GM06990 (cell line): ENCODE measurements around the gene BCAP31.
A peak's percentile ranks its signal among the peaks of the same experiment; 100 is the strongest.
"Not testable (repeated sequence)": the region's sequence is repeated elsewhere in the genome, so short reads cannot be mapped to it uniquely, and the experiment has no call there.

Source experiments
- DNase-seq: peaks from one replicate; pipeline ENCODE4 v3.0.0-alpha.2; 2011; ENCODE audit not compliant: insufficient read length; ENCODE audit errors: extremely low read depth
- H3K27me3 ChIP-seq: replicated peaks from 2 replicates; pipeline ENCODE4 v1.6.0; 2011; ENCODE audit warnings: low read length; ENCODE audit not compliant: control insufficient read depth, insufficient read depth
- H3K36me3 ChIP-seq: 2 replicates; pipeline ENCODE4 v1.5.1; 2011; ENCODE audit warnings: low read length; ENCODE audit not compliant: control insufficient read depth, insufficient read depth
- H3K4me3 ChIP-seq: replicated peaks from 2 replicates; pipeline ENCODE4 v1.5.1; 2011; ENCODE audit warnings: low read depth, mild to moderate bottlenecking, control low read depth, low read length
- CTCF ChIP-seq: IDR thresholded peaks from 2 replicates; pipeline ENCODE4 v1.5.1; 2011; ENCODE audit warnings: low read length, control low read depth, mild to moderate bottlenecking, inconsistent platforms; ENCODE audit not compliant: insufficient read depth, poor library complexity, severe bottlenecking

Gene BCAP31

DNA sequence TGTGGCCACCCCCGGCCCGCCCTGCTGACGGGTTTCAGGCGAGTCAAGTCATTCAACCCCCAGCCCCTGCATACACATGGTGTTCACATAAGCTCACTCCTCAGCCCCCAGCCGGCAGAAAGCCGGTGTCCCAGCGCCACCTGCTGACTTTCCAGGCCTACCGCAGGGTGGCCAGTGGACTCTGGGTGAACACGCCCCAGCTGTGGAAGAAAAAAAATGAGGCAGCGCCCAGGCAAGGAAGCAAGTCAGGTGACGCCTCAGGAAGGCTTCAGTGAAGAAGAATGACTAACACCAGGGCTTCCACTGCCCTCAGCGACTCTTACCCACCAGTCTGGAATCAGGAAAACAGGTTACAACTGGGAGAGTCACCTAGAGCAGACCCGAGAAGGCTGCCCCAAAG lies 15.8 kb downstream of the BCAP31 start:
- Histone ChIP-seq H3K36me3 (no peaks in the 10 kb centered on the region; the same call in none of the 2 replicates), H3K27me3 (no peaks in the 10 kb centered on the region), H3K4me3 (no peak overlapping the region)
- no peak for DNase-seq
- peak; percentile 57 for TF ChIP-seq CTCF

DNA sequence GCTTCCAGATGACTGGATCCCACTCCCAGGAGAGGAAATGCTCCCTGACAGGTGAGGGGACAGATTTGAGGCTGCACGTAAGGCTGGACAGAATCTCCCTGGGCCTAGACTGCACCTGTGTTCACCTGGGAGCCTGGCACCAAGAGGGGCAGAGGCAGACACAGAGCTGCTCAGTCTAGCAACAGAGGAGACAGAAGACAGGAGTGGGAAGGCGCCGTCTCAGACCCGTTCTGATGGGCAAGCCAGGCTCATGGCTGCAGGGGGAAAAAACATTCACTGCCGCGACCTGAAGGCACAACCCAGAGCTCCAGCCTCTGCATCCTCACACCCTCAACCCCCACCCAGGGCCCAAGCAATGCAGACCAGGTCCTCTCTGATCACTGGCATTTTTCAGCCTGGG lies 16.8 kb downstream of the BCAP31 start:
- no peak for TF ChIP-seq CTCF
- no peaks in the 10 kb centered on the region for H3K27me3 ChIP-seq
- no peak overlapping the region for H3K4me3 ChIP-seq
- no peaks in the 10 kb centered on the region; the same call in none of the 2 replicates for H3K36me3 ChIP-seq
- no peak for DNase-seq

- DNase-seq = no peak
- no peak overlapping the region for H3K4me3 ChIP-seq
- TF ChIP-seq CTCF = no peak
- H3K36me3 ChIP-seq = no peaks in the 10 kb centered on the region; the same call in none of the 2 replicates
- H3K27me3 ChIP-seq = no peaks in the 10 kb centered on the region
Measured at GRCh38 chrX:153706799-153707198, 17.4 kb downstream of the BCAP31 start.

DNA sequence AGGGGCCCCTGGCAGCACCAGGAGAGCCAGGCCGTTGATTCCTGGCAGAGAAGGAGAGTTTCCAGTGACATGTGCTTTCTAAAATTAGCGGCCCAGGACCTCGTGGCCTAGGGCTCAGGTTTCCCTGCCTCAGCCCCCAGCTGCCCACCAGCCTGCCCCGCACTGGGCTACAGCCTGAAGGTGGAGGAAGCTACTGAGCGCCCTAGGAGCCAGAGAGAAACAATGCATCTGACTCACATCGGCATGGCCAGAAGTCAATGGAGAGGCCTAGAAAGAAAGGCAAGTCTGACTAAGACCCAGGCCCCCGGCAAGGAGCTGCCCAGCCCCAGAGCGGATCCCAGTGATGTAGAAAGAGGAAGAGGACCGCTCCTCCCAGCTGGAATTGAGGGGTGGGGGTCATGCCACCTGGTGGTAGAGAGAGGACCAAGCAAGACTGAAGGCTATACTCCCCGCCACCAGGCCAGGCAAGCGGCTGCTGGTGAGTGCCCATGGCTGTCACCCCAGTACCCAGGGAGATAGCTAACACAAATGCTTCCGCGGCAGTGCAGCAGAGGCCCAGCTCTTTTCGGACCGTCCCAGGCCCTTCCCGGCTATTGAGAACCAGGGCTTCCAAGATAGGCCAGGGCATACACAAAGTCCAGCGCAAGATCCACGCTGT lies 18.7 kb downstream of the BCAP31 start:
- H3K36me3 ChIP-seq, H3K4me3 ChIP-seq, DNase-seq, H3K27me3 ChIP-seq: not testable (repeated sequence)

GRCh38 chrX:153704631-153705402 lies 19.4 kb downstream of the BCAP31 start:
- H3K27me3 ChIP-seq, DNase-seq, H3K4me3 ChIP-seq, H3K36me3 ChIP-seq: not testable (repeated sequence)

GRCh38 chrX:153704021-153704526 lies 20.1 kb downstream of the BCAP31 start:
- peaks cover 4% of the 10 kb centered on the region for H3K36me3 ChIP-seq
- DNase-seq = no peak

More at GRCh38 chrX:153704021-153704526, 20.1 kb downstream of the BCAP31 start:
- Histone ChIP-seq H3K4me3 (no peak overlapping the region), H3K27me3 (no peaks in the 10 kb centered on the region)
- no peak for TF ChIP-seq CTCF
